ENCODE results near the gene ASIP. TPM values are rescaled to one million over a fixed set of nuclear protein-coding genes. Genes with fewer than 3 reads are reported as not detected.

Gene ASIP
- total and polyA plus RNA-seq, 2 of the 13 experiments (the other 11 are each of a cell fraction or from before 2014, with no cell fraction given) = not detected

GRCh38 chr20:34215711-34216381, 25.4 kb upstream of the ASIP start (continued):
- TF ChIP-seq POGK (CRISPR knock-in tag; conservative IDR thresholded peaks at IDR 0.05) (peak; percentile 84; the same call in 1 of the 2 replicates), CCAR2 (optimal IDR thresholded peaks at IDR 0.05; ENCODE audit: low read depth, low read length) (no peak), EZH2 (conservative IDR thresholded peaks at IDR 0.05; ENCODE audit: low read depth, low read length) (0 out of 2 replicates have a peak, but pooled peaks have one; percentile 35), SAP130 (CRISPR knock-in tag; IDR thresholded peaks at IDR 0.05; ENCODE audit: low read depth) (peak; percentile 66), ZNF362 (CRISPR knock-in tag; IDR thresholded peaks at IDR 0.05; ENCODE audit: borderline replicate concordance) (0 out of 2 replicates have a peak, but pooled peaks have one; percentile 14), CSRNP2 (CRISPR knock-in tag; conservative IDR thresholded peaks at IDR 0.05; ENCODE audit: low read depth) (no peak), IRF2 (CRISPR knock-in tag; IDR thresholded peaks at IDR 0.05) (peak; percentile 63), ZNF772 (CRISPR knock-in tag; IDR thresholded peaks at IDR 0.05) (no peak), ZNF761 (CRISPR knock-in tag; conservative IDR thresholded peaks at IDR 0.05) (no peak; the same call in 1 of the 2 replicates), KDM1A (CRISPR knock-in tag; IDR thresholded peaks at IDR 0.05) (no peak), ZNF790 (CRISPR knock-in tag; IDR thresholded peaks at IDR 0.05; ENCODE audit: borderline replicate concordance) (no peak), ZNF121 (CRISPR knock-in tag; IDR thresholded peaks at IDR 0.05) (no peak; the same call in 1 of the 2 replicates), MATR3 (CRISPR knock-in tag; IDR thresholded peaks at IDR 0.05) (0 out of 2 replicates have a peak, but pooled peaks have one; percentile 62), ZUFSP (CRISPR knock-in tag; IDR thresholded peaks at IDR 0.05; ENCODE audit: borderline replicate concordance) (no peak), ZNF788 (CRISPR knock-in tag; IDR thresholded peaks at IDR 0.05; ENCODE audit: borderline replicate concordance) (no peak), ZNF17 (CRISPR knock-in tag; IDR thresholded peaks at IDR 0.05) (no peak), ZBTB7B (CRISPR knock-in tag; IDR thresholded peaks at IDR 0.05) (peak; percentile 75; the same call in 1 of the 2 replicates), ZNF431 (CRISPR knock-in tag; IDR thresholded peaks at IDR 0.05; ENCODE audit: borderline replicate concordance, low read depth) (no peak), ETS1 (CRISPR knock-in tag; IDR thresholded peaks at IDR 0.05) (no peak), ZBTB44 (CRISPR knock-in tag; IDR thresholded peaks at IDR 0.05) (0 out of 2 replicates have a peak, but pooled peaks have one; percentile 66)

All from HepG2 (cell line).